Hindlimb muscle (tissue), 1 donor: ENCODE measurements around the gene TM4SF5. TPM values are rescaled to one million over a fixed set of nuclear protein-coding genes. Genes with fewer than 3 reads are reported as not detected.
A peak's percentile ranks its signal among the peaks of the same experiment; 100 is the strongest.

Experiments used
- DNase-seq: peaks from one replicate; pipeline ENCODE4 v3.0.0-alpha.2; 2013
- polyA plus RNA-seq: library from polyadenylated mRNA; unstranded; fragments of 120-200 nt; gene quantifications from one replicate; pipeline ENCODE4 v1.2.1, GENCODE V29; 2013; ENCODE audit not compliant: insufficient read length

TM4SF5 gene
- not detected for polyA plus RNA-seq

- DNase-seq = no peak
Measured at GRCh38 chr17:4771519-4772234, at the start of gene TM4SF5. Gene TM4SF5, plus strand, starts transcription at chr17:4771886. Its CDS starts 37 bp downstream, at chr17:4771923.

- no peak for DNase-seq
Measured at GRCh38 chr17:4722678-4723240, 48.9 kb upstream of the TM4SF5 start.

- no peak for DNase-seq
Measured at GRCh38 chr17:4724650-4725049, 47.0 kb upstream of the TM4SF5 start.

GRCh38 chr17:4725646-4726310 lies 45.9 kb upstream of the TM4SF5 start:
- no peak for DNase-seq

GRCh38 chr17:4728124-4728523 lies 43.6 kb upstream of the TM4SF5 start:
- DNase-seq = no peak

- no peak for DNase-seq
Measured at GRCh38 chr17:4733073-4733531, 38.6 kb upstream of the TM4SF5 start.

GRCh38 chr17:4734857-4735475 lies 36.7 kb upstream of the TM4SF5 start:
- DNase-seq = no peak

- DNase-seq = no peak
Measured at GRCh38 chr17:4735876-4736651, 35.6 kb upstream of the TM4SF5 start.

GRCh38 chr17:4738136-4739121 lies 33.3 kb upstream of the TM4SF5 start:
- no peak for DNase-seq

- DNase-seq = peak; percentile 52
Measured at GRCh38 chr17:4739122-4740024, 32.3 kb upstream of the TM4SF5 start, which contains the start of the genes CXCL16 and ZMYND15. Gene CXCL16, minus strand, starts transcription at chr17:4739928. Its CDS starts 589 bp downstream, at chr17:4739339. Gene ZMYND15, plus strand, starts transcription at chr17:4739833. Its CDS starts 716 bp downstream, at chr17:4740549.

- no peak for DNase-seq
Measured at GRCh38 chr17:4740025-4740351, 31.7 kb upstream of the TM4SF5 start.

GRCh38 chr17:4740584-4740983 lies 31.1 kb upstream of the TM4SF5 start:
- no peak for DNase-seq

- DNase-seq = no peak
Measured at GRCh38 chr17:4741544-4741943, 30.1 kb upstream of the TM4SF5 start.

- DNase-seq = no peak
Measured at GRCh38 chr17:4742133-4742532, 29.6 kb upstream of the TM4SF5 start.

- DNase-seq = no peak
Measured at GRCh38 chr17:4742629-4743028, 29.1 kb upstream of the TM4SF5 start.

- DNase-seq = no peak
Measured at GRCh38 chr17:4743216-4743615, 28.5 kb upstream of the TM4SF5 start.

GRCh38 chr17:4743898-4744297 lies 27.8 kb upstream of the TM4SF5 start:
- DNase-seq = no peak

GRCh38 chr17:4744999-4745969 lies 26.4 kb upstream of the TM4SF5 start:
- DNase-seq = no peak

GRCh38 chr17:4747847-4748246 lies 23.8 kb upstream of the TM4SF5 start:
- no peak for DNase-seq
